MM.1S (cell line): Measurements from ENCODE around the gene BSG.

Experiments used
- EZH2 ChIP-seq: fragments of 300-600 bp; sonication (generic); optimal IDR thresholded peaks from 2 replicates; pipeline ENCODE3; 2017; ENCODE audit warnings: low read depth, mild to moderate bottlenecking, antibody characterized with exemption, low read length, mixed read lengths
- TF ChIP-seq, protein P1 (sequence below): fragments of 300-600 bp; sonication (generic); IDR thresholded peaks from 2 replicates; pipeline ENCODE4 v1.5.1; 2016; ENCODE audit warnings: antibody characterized with exemption, low read length, mixed read lengths

DNA sequence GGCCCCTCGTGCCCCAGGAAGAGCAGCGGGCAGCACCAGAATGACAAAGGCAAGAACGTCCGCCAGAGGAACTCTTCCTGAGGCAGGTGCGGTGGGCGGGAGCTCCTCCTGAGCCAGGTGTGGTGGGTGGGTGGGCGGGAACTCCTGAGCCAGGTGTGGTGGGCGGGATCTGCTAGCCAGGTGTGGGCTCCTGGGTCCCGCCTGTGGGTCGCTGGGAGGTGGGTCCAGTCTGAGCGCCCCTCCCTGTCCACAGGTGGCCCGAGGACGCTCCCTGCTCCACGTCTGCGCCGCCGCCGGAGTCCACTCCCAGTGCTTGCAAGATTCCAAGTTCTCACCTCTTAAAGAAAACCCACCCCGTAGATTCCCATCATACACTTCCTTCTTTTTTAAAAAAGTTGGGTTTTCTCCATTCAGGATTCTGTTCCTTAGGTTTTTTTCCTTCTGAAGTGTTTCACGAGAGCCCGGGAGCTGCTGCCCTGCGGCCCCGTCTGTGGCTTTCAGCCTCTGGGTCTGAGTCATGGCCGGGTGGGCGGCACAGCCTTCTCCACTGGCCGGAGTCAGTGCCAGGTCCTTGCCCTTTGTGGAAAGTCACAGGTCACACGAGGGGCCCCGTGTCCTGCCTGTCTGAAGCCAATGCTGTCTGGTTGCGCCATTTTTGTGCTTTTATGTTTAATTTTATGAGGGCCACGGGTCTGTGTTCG, 10.3 kb downstream of the BSG start:
- TF ChIP-seq, protein P1, sequence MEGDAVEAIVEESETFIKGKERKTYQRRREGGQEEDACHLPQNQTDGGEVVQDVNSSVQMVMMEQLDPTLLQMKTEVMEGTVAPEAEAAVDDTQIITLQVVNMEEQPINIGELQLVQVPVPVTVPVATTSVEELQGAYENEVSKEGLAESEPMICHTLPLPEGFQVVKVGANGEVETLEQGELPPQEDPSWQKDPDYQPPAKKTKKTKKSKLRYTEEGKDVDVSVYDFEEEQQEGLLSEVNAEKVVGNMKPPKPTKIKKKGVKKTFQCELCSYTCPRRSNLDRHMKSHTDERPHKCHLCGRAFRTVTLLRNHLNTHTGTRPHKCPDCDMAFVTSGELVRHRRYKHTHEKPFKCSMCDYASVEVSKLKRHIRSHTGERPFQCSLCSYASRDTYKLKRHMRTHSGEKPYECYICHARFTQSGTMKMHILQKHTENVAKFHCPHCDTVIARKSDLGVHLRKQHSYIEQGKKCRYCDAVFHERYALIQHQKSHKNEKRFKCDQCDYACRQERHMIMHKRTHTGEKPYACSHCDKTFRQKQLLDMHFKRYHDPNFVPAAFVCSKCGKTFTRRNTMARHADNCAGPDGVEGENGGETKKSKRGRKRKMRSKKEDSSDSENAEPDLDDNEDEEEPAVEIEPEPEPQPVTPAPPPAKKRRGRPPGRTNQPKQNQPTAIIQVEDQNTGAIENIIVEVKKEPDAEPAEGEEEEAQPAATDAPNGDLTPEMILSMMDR, result no peak
- no peak for TF ChIP-seq EZH2
